Measurements from ENCODE around the gene MRGPRD. TPM values are rescaled to one million over a fixed set of nuclear protein-coding genes. Genes with fewer than 3 reads are reported as not detected.

Gene MRGPRD
- total and polyA plus RNA-seq, 4 donors: not detected

GRCh38 chr11:68934666-68935065 is 46.1 kb downstream of the MRGPRD start:
- TF ChIP-seq REST (IDR thresholded peaks at IDR 0.05) (no peak), CTCF (IDR thresholded peaks at IDR 0.05; ENCODE audit: low read depth, low read length, missing input control) (no peak), RAD21 (IDR thresholded peaks at IDR 0.05) (no peak), YY1 (IDR thresholded peaks at IDR 0.05) (no peak), ZBTB33 (IDR thresholded peaks at IDR 0.05) (no peak), FOXA1 (IDR thresholded peaks at IDR 0.05) (no peak), TAF1 (conservative IDR thresholded peaks at IDR 0.05) (no peak), NR2F2 (IDR thresholded peaks at IDR 0.05) (no peak), JUND (IDR thresholded peaks at IDR 0.05) (no peak), HNF4G (IDR thresholded peaks at IDR 0.05) (no peak), MAX (IDR thresholded peaks at IDR 0.05) (no peak), FOXA2 (IDR thresholded peaks at IDR 0.05) (no peak), RXRA (IDR thresholded peaks at IDR 0.05) (no peak), EGR1 (IDR thresholded peaks at IDR 0.05; ENCODE audit: low read depth in 2 of 2) (no peak), SP1 (IDR thresholded peaks at IDR 0.05) (no peak), GABPA (IDR thresholded peaks at IDR 0.05 in 1 of 2, conservative IDR thresholded peaks at IDR 0.05 in 1 of 2) (no peak), ATF3 (IDR thresholded peaks at IDR 0.05) (no peak), HNF4A (conservative IDR thresholded peaks at IDR 0.05) (no peak)
- Histone ChIP-seq H3K4me3 (ENCODE audit: low read depth in 1 of 3, low read length in 3 of 3) (no peak overlapping the region), H3K9ac (ENCODE audit: low read depth in 1 of 2, low read length in 2 of 2) (no peak overlapping the region), H3K27ac (ENCODE audit: low read depth in 1 of 2, low read length in 2 of 2) (no peak overlapping the region), H3K27me3 (ENCODE audit: control insufficient read depth in 4 of 4, insufficient read depth in 4 of 4, low read length in 3 of 4) (no peaks in the 10 kb centered on the region), H3K9me3 (ENCODE audit: control insufficient read depth in 4 of 4, low read length in 3 of 4) (no peaks in the 10 kb centered on the region), H3K36me3 (ENCODE audit: control insufficient read depth in 4 of 4, insufficient read depth in 3 of 4, low read depth in 1 of 4, low read length in 3 of 4) (peaks cover 27 to 79% (median 31%) of the 10 kb centered on the region in 4 donors), H3K4me1 (ENCODE audit: control insufficient read depth in 4 of 4, insufficient read depth in 4 of 4, low read length in 3 of 4) (no peaks in the 10 kb centered on the region)
- WGBS: 95% methylated on average over 13 of the region's 13 CpGs
- DNase-seq (ENCODE audit: low spot score): no peak
